ENCODE measurements around the gene MAP2K5. TPM values are rescaled to one million over a fixed set of nuclear protein-coding genes. Genes with fewer than 3 reads are reported as not detected.

MAP2K5 gene
- total RNA-seq, 1 donor from 2014 or later: 19.6 TPM

GRCh38 chr15:67832031-67832551 lies 289.6 kb downstream of the MAP2K5 start:
- Mint-ChIP-seq H3K36me3 (ENCODE audit: low read depth) (no peaks in the 10 kb centered on the region), H3K27me3 (ENCODE audit: low read depth) (peaks cover 91% of the 10 kb centered on the region), H3K4me3 (peak overlapping the region; percentile 23), H3K27ac (ENCODE audit: unreplicated experiment) (no peak overlapping the region), H3K4me1 (peaks cover 27% of the 10 kb centered on the region), H3K9me3 (no peaks in the 10 kb centered on the region)
- DNase-seq (ENCODE audit: low read depth, low spot score): no peak
- peak; percentile 26 for TF ChIP-seq CTCF (conservative IDR thresholded peaks at IDR 0.05)

GRCh38 chr15:67832897-67833709 lies 290.6 kb downstream of the MAP2K5 start:
- peaks cover 27% of the 10 kb centered on the region for H3K4me1 Mint-ChIP-seq
- no peak for TF ChIP-seq CTCF (conservative IDR thresholded peaks at IDR 0.05)
- H3K9me3 Mint-ChIP-seq: no peaks in the 10 kb centered on the region
- H3K4me3 Mint-ChIP-seq: peak overlapping the region; percentile 74
- no peak for DNase-seq (ENCODE audit: low read depth, low spot score)
- no peak overlapping the region for H3K27ac Mint-ChIP-seq (ENCODE audit: unreplicated experiment)
- peaks cover 96% of the 10 kb centered on the region for H3K27me3 Mint-ChIP-seq (ENCODE audit: low read depth)
- H3K36me3 Mint-ChIP-seq (ENCODE audit: low read depth): no peaks in the 10 kb centered on the region

GRCh38 chr15:67833710-67834511 lies 291.4 kb downstream of the MAP2K5 start:
- TF ChIP-seq CTCF (conservative IDR thresholded peaks at IDR 0.05): peak; percentile 69
- no peaks in the 10 kb centered on the region for H3K9me3 Mint-ChIP-seq
- peaks cover 96% of the 10 kb centered on the region for H3K27me3 Mint-ChIP-seq (ENCODE audit: low read depth)
- no peak overlapping the region for H3K27ac Mint-ChIP-seq (ENCODE audit: unreplicated experiment)
- DNase-seq (ENCODE audit: low read depth, low spot score): peak; percentile 64
- H3K4me1 Mint-ChIP-seq: peaks cover 27% of the 10 kb centered on the region
- no peaks in the 10 kb centered on the region for H3K36me3 Mint-ChIP-seq (ENCODE audit: low read depth)
- H3K4me3 Mint-ChIP-seq: peak overlapping the region; percentile 74

- peaks cover 29% of the 10 kb centered on the region for H3K4me1 Mint-ChIP-seq
- H3K36me3 Mint-ChIP-seq (ENCODE audit: low read depth): no peaks in the 10 kb centered on the region
- peak overlapping the region; percentile 79 for H3K4me3 Mint-ChIP-seq
- no peak overlapping the region for H3K27ac Mint-ChIP-seq (ENCODE audit: unreplicated experiment)
- DNase-seq (ENCODE audit: low read depth, low spot score): no peak
- no peaks in the 10 kb centered on the region for H3K9me3 Mint-ChIP-seq
- peaks cover 95% of the 10 kb centered on the region for H3K27me3 Mint-ChIP-seq (ENCODE audit: low read depth)
- TF ChIP-seq CTCF (conservative IDR thresholded peaks at IDR 0.05): no peak
Observed at GRCh38 chr15:67834581-67835296, 292.2 kb downstream of the MAP2K5 start.

Measured in neural crest cell (in vitro differentiated cells).